GM12872 (cell line): ENCODE data around the gene UTF1.

Experiments
- TF ChIP-seq, protein P1 (sequence below): IDR thresholded peaks from 3 replicates; pipeline ENCODE4 v1.5.1; 2011; ENCODE audit warnings: low read depth, mild to moderate bottlenecking, low read length, moderate library complexity; ENCODE audit not compliant: insufficient read depth

Gene UTF1

GRCh38 chr10:133207041-133207600 is 22.9 kb upstream of the UTF1 start:
- TF ChIP-seq, protein P1, sequence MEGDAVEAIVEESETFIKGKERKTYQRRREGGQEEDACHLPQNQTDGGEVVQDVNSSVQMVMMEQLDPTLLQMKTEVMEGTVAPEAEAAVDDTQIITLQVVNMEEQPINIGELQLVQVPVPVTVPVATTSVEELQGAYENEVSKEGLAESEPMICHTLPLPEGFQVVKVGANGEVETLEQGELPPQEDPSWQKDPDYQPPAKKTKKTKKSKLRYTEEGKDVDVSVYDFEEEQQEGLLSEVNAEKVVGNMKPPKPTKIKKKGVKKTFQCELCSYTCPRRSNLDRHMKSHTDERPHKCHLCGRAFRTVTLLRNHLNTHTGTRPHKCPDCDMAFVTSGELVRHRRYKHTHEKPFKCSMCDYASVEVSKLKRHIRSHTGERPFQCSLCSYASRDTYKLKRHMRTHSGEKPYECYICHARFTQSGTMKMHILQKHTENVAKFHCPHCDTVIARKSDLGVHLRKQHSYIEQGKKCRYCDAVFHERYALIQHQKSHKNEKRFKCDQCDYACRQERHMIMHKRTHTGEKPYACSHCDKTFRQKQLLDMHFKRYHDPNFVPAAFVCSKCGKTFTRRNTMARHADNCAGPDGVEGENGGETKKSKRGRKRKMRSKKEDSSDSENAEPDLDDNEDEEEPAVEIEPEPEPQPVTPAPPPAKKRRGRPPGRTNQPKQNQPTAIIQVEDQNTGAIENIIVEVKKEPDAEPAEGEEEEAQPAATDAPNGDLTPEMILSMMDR: no peak

- TF ChIP-seq, protein P1: no peak
Observed at GRCh38 chr10:133207627-133208026, 22.4 kb upstream of the UTF1 start.

GRCh38 chr10:133208466-133208865 is 21.6 kb upstream of the UTF1 start:
- TF ChIP-seq, protein P1: no peak

DNA sequence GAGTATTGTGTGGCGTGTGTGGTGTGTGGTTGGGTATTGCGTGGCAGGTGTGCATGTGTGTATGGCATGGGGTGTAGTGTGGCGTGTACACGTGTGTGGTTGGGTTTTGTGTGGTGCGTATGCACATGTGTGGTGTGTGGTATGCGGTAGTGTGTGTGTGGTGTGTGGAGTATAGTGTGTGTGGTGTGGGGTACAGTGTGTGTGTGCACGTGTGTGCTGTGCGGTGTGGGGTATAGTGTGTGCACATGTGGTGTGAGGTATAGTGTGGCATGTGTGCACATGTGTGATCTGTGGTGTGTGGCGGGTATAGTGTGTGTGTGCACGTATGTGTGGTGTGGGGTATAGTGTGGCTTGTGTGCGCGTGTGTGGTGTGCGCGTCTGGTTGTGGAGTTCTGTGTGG is 20.9 kb upstream of the UTF1 start:
- TF ChIP-seq, protein P1: no peak

DNA sequence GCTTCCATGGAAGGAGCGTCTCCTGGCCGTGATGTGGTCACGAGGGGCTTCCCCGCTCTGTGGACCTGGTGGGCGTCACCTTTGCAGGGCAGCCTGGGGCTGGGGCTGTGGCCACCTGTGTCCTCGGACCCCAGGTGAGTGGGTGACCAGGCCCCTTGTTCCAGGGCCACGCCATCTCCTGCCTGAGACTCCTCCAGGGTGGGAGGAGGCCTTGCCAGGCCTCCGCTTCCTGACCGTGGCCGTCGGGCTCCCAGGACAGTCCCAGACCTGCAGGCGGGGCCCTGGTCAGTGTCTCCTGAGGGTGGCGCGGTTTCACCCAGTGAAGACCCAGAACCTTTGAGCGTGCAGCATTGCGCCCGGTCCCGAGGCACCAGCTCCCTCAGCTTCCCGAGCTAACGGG is 20.4 kb upstream of the UTF1 start:
- TF ChIP-seq, protein P1: no peak

DNA sequence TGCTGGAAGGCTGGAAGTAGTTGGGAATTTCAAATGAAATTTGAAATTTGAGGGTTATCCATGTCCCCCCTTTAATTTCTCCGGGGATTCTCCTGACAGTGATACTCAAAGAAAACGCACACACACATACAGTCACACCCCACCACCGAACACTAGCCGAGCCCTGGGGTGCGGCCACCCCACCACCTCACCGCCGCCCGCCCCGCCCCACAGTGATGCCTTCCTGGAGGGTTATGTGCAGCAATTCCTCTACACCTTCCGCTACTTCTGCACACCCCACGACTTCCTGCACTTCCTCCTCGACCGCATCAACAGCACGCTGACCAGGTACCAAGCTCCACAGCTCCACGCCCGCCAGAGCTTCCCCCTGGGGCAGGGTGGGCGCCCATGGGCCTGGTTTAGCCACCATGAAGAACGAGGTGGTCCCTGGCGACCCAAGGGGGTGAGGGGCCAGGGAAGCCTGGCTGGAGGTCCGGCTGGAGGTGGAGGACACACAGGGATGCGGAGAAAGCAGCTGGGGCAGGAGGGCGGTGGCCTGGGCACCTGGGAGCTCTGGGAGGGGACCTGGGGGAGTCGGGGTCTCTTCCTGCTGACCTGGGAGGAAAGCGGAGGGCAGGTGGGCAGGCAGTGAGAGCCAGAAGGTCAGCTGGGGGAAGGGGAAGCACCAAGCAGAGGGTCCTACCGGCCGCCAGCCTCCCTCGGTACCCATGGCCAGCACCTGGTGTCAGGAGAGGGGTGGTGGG is 19.4 kb upstream of the UTF1 start:
- TF ChIP-seq, protein P1: no peak

- TF ChIP-seq, protein P1: no peak
Observed at GRCh38 chr10:133211141-133211830, 18.7 kb upstream of the UTF1 start.
